Activated CD4-positive, CD25-positive, alpha-beta regulatory T cell treated with anti-CD3 and anti-CD28 coated beads, Interleukin-2, amount 50 U/mL, for 72 hours (primary cell): ENCODE measurements around the gene RPS6KL1.

ENCODE experiments used
- DNase-seq: peaks from one replicate; pipeline ENCODE4 v3.0.0; 2021

Gene RPS6KL1

GRCh38 chr14:74911221-74911620 lies 11.8 kb downstream of the RPS6KL1 start:
- DNase-seq, result no peak

- DNase-seq, result no peak
These were observed 12.5 kb downstream of the RPS6KL1 start for GRCh38 chr14:74910556-74910955.

- no peak for DNase-seq
These were observed 13.1 kb downstream of the RPS6KL1 start for GRCh38 chr14:74909911-74910310.

DNA sequence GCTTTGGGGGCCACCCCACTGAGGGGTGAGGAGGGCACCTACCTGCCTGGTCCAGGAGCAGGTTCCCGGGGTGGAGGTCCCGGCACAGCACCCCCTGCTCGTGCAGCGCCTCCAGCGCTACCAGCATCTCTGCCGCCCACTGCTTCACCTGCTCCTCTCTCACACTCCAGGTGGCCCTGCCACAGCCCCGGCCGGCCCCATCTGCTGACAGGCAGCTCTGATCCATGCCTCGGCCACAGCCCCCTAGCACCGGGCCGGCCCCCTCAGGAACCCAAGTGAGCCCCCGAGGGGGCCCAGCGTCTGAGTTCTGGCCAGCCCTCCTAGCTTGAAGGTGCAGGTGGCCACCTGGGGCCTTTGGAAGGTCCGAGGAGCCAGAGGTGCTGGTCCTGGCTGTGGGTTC lies 13.6 kb downstream of the RPS6KL1 start:
- no peak for DNase-seq

- DNase-seq, result no peak
These were observed 14.2 kb downstream of the RPS6KL1 start for GRCh38 chr14:74908861-74909341.

- no peak for DNase-seq
These were observed 15.3 kb downstream of the RPS6KL1 start for GRCh38 chr14:74907744-74908143.

DNA sequence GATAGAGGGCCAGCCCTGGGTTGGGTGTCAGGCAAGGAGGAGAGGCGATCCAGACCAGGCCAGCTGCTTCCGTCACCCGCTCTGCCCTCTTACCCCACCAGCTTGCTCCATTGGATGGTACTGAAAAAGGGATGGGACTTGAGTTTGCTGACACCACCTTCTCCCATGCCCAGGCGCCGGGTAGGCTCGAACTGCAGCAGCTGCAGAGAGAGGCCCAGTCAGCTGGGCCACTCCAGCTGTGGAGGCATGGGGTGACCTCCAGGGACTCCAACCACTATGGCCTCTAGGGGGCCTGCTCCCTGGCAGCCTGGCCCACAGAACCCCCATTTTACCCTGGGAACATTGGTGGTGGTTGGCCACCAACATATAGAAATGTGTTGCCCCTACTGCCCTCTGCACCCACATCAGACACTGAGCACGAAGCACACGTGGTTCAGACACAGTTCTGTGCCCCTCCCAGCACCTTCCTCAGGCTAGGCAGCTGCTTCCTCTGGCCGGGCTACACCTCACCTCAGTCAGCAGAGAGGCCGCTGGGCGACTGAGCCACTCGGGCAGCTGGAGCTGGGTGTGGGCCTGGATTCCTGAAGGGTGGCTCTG lies 16.0 kb downstream of the RPS6KL1 start:
- no peak for DNase-seq

DNA sequence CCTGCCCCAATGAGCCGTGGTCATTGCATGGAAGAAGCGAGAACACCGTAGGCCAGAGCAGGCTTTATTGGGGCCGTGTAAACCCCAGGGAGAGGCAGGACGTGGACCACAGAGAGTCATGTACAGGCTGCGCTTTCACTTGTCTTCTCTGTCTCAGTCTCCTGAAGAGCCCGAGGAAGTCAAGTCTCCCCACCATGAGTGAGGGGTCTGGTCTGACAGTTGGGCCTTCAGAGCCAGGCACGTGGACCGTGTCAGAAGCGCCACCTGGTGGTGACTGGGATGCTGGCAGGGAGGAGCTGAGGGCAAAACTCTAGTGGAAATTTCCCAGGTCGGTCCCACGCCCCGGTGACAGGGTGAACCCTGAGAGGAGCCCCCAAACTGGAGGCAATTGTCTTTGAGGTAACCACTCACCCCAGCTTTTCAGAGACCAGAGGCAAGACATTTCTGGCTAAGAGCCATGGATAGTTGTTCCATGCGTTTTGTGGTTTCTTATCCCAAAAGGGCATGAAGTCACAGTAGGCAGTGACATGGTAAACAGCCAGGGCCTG lies 17.4 kb downstream of the RPS6KL1 start:
- peak; percentile 84 for DNase-seq

- no peak for DNase-seq
These were observed 18.2 kb downstream of the RPS6KL1 start for GRCh38 chr14:74904635-74905503.

- DNase-seq, result no peak
These were observed 19.9 kb downstream of the RPS6KL1 start for GRCh38 chr14:74902941-74903705.

GRCh38 chr14:74898694-74899093 lies 24.4 kb downstream of the RPS6KL1 start:
- no peak for DNase-seq

GRCh38 chr14:74898083-74898482 lies 25.0 kb downstream of the RPS6KL1 start:
- DNase-seq, result no peak

GRCh38 chr14:74897642-74898041 lies 25.4 kb downstream of the RPS6KL1 start:
- DNase-seq, result no peak

DNA sequence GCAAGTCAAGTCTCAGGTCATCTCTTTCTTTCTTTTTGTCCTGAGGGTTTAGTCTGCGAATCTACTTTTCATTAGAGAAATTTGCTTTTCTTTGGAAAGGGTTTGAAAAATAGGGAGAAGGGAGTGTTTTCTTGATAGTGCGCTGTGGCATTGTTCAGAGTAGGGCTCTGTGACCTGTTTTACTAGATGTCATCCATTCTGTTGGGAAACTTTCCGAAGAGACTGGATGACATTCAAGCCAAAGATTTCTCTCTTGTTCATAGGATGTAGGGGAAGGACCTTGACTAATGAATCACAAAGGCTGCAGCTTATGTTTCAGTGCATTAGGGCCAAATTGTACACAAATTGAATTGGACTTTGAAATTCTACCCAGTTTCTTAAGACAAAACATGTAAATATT lies 26.7 kb downstream of the RPS6KL1 start:
- DNase-seq, result no peak

- DNase-seq, result no peak
These were observed 29.4 kb downstream of the RPS6KL1 start for GRCh38 chr14:74893614-74894091.

- no peak for DNase-seq
These were observed 30.3 kb downstream of the RPS6KL1 start for GRCh38 chr14:74892745-74893144.

- no peak for DNase-seq
These were observed 31.2 kb downstream of the RPS6KL1 start for GRCh38 chr14:74891870-74892269.

GRCh38 chr14:74890262-74890661 lies 32.8 kb downstream of the RPS6KL1 start:
- DNase-seq, result no peak

- no peak for DNase-seq
These were observed 34.6 kb downstream of the RPS6KL1 start for GRCh38 chr14:74888164-74889158.

DNA sequence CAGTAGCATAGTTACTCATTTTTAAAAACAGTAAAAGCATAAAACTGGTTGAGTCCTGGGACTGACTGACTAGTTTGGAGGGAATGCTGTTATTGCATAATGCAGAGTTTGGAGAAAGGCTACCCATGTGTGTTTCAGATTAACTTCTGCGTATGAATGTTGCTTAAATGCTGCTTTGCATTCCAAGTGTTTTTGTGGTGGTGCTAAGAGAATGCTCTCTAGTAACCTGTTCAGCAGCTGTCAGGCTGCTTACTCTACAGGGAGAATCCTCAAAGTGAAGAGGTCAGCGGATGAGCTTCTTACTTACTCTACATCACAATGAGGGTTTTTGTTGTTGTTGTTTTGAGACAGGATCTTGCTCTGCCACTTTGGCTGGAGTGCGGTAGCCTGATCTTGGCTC lies 37.1 kb downstream of the RPS6KL1 start:
- DNase-seq, result no peak

GRCh38 chr14:74882103-74882920 lies 40.7 kb downstream of the RPS6KL1 start:
- no peak for DNase-seq
